ENCODE measurements around the gene HEMK1.

- TF ChIP-seq CTCF (IDR thresholded peaks at IDR 0.05), result no peak
- no peak for TF ChIP-seq KAT7 (CRISPR knock-in tag; IDR thresholded peaks at IDR 0.05; ENCODE audit: borderline replicate concordance)
- no peak for TF ChIP-seq SMAD3 (CRISPR knock-in tag; IDR thresholded peaks at IDR 0.05; ENCODE audit: borderline replicate concordance)
- TF ChIP-seq ZNF423 (CRISPR knock-in tag; IDR thresholded peaks at IDR 0.05), result no peak
- TF ChIP-seq MXD4 (CRISPR knock-in tag; IDR thresholded peaks at IDR 0.05; ENCODE audit: borderline replicate concordance), result no peak
- no peak for TF ChIP-seq NFATC4 (CRISPR knock-in tag; IDR thresholded peaks at IDR 0.05)
- TF ChIP-seq ZNF138 (CRISPR knock-in tag; conservative IDR thresholded peaks at IDR 0.05), result no peak
- TF ChIP-seq, protein P1, sequence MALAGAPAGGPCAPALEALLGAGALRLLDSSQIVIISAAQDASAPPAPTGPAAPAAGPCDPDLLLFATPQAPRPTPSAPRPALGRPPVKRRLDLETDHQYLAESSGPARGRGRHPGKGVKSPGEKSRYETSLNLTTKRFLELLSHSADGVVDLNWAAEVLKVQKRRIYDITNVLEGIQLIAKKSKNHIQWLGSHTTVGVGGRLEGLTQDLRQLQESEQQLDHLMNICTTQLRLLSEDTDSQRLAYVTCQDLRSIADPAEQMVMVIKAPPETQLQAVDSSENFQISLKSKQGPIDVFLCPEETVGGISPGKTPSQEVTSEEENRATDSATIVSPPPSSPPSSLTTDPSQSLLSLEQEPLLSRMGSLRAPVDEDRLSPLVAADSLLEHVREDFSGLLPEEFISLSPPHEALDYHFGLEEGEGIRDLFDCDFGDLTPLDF (CRISPR knock-in tag; IDR thresholded peaks at IDR 0.05), result no peak
- no peak for TF ChIP-seq NFYB (CRISPR knock-in tag; conservative IDR thresholded peaks at IDR 0.05; ENCODE audit: low read depth)
- no peak for TF ChIP-seq FOXP1 (CRISPR knock-in tag; IDR thresholded peaks at IDR 0.05; ENCODE audit: borderline replicate concordance)
These were observed 2.3 kb upstream of the HEMK1 start for GRCh38 chr3:50567011-50567385.
